AG04450 (cell line): ENCODE measurements around the gene ZDHHC14. TPM values are rescaled to one million over a fixed set of nuclear protein-coding genes. Genes with fewer than 3 reads are reported as not detected.

Experiments used
- CTCF ChIA-PET: fragments of 300-600, 350-600 bp; formaldehyde crosslinking; extraction: SDS; loops from one replicate; lab custom pipeline; 2022; ENCODE audit warnings: antibody characterized with exemption, inconsistent platforms; lab: Charles Lee
- POLR2A ChIA-PET: fragments of 350-600 bp; formaldehyde crosslinking; extraction: SDS; loops from one replicate; lab custom pipeline; 2021; ENCODE audit warnings: antibody characterized with exemption, inconsistent platforms; lab: Yijun Ruan, JAX
- DNase-seq: peaks from one replicate; pipeline ENCODE4 v3.0.0-alpha.2; 2011; ENCODE audit warnings: low read depth, low spot score
- H3K27ac ChIP-seq: one replicate; pipeline ENCODE4 v1.5.1; 2012; ENCODE audit warnings: low read depth, low read length, control low read depth
- H3K27me3 ChIP-seq: one replicate; pipeline ENCODE4 v1.6.0; 2012; ENCODE audit warnings: low read length; ENCODE audit not compliant: control insufficient read depth, insufficient read depth
- H3K4me3 ChIP-seq: 2 replicates; pipeline ENCODE4 v1.5.1; 2011; ENCODE audit warnings: mild to moderate bottlenecking, low read depth, low read length, control low read depth
- H3K9me3 ChIP-seq: 2 replicates; pipeline ENCODE4 v1.5.1; 2012; ENCODE audit warnings: low read length; ENCODE audit not compliant: control insufficient read depth, insufficient read depth
- CTCF ChIP-seq: IDR thresholded peaks from 2 replicates; pipeline ENCODE4 v1.5.1; 2011; ENCODE audit warnings: low read depth, low read length, control low read depth, inconsistent platforms
- polyA plus RNA-seq: library from polyadenylated mRNA; depleted of rRNA; stranded (reverse); fragments of >200 nt; gene quantifications from 2 replicates; pipeline ENCODE4 v1.2.3, GENCODE V29; 2011

Gene ZDHHC14
- polyA plus RNA-seq, 1 experiment: 2.2 TPM

GRCh38 chr6:157454762-157455714 lies 74.0 kb downstream of the ZDHHC14 start:
- no peak for DNase-seq
- no peak overlapping the region for H3K27ac ChIP-seq
- H3K4me3 ChIP-seq: no peak overlapping the region
- CTCF ChIA-PET: no interaction called here
- TF ChIP-seq CTCF: no peak
- H3K9me3 ChIP-seq: no peaks in the 10 kb centered on the region
- H3K27me3 ChIP-seq: no peaks in the 10 kb centered on the region
- POLR2A ChIA-PET: interaction anchor here (0.6 kb wide), 1 partner anchor 15 kb away, joined by 7 read pairs; no protein-coding TSS in a partner anchor

- no peaks in the 10 kb centered on the region for H3K9me3 ChIP-seq
- no peak for TF ChIP-seq CTCF
- CTCF ChIA-PET: interaction anchor here (1.1 kb wide), 1 partner anchor 44 kb away, joined by 3 read pairs; no protein-coding TSS in a partner anchor
- H3K4me3 ChIP-seq: no peak overlapping the region
- H3K27me3 ChIP-seq: no peaks in the 10 kb centered on the region
- no peak overlapping the region for H3K27ac ChIP-seq
- POLR2A ChIA-PET: no interaction called here
- DNase-seq: no peak
Measured at GRCh38 chr6:157455731-157456523, 74.9 kb downstream of the ZDHHC14 start.

DNA sequence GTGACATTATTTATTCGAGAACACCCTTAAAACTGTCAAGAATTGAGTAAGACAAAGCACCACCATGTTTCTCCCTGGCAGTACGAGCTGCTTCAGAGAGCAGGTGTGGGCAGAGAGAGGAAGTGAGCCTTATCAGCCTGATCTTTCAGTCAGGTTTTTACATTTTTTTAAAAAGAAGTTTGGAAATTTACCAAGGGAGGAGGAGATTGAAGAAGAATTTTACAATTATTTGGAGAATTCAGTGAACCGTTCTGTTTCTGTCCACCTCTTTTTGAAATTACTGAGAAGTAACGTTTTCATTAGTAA lies 75.5 kb downstream of the ZDHHC14 start:
- CTCF ChIA-PET: interaction anchor here (1.1 kb wide), 1 partner anchor 44 kb away, joined by 3 read pairs; no protein-coding TSS in a partner anchor
- H3K27ac ChIP-seq: no peak overlapping the region

GRCh38 chr6:157457787-157458186 lies 76.8 kb downstream of the ZDHHC14 start:
- Histone ChIP-seq H3K4me3 (no peak overlapping the region), H3K27ac (no peak overlapping the region), H3K27me3 (no peaks in the 10 kb centered on the region), H3K9me3 (no peaks in the 10 kb centered on the region)
- no peak for TF ChIP-seq CTCF
- POLR2A ChIA-PET: no interaction called here
- CTCF ChIA-PET: no interaction called here
- DNase-seq: no peak

More for the DNA sequence above, 75.5 kb downstream of the ZDHHC14 start:
- TF ChIP-seq CTCF: no peak
- Histone ChIP-seq H3K9me3 (no peaks in the 10 kb centered on the region), H3K4me3 (no peak overlapping the region), H3K27me3 (no peaks in the 10 kb centered on the region)
- DNase-seq: no peak
- POLR2A ChIA-PET: no interaction called here
